CD8-positive, alpha-beta memory T cell (primary cell): ENCODE results near the gene PLEKHA1. TPM values are rescaled to one million over a fixed set of nuclear protein-coding genes. Genes with fewer than 3 reads are reported as not detected.

ENCODE experiments used
- CTCF ChIA-PET: fragments of 350-600 bp; sonication (Branson Sonifier 250); formaldehyde crosslinking; loops from one replicate; lab custom pipeline; 2021; ENCODE audit warnings: antibody characterized with exemption; lab: Charles Lee
- POLR2A ChIA-PET: fragments of 350-600 bp; sonication (Branson Sonifier 250); formaldehyde crosslinking; loops from one replicate; lab custom pipeline; 2021; ENCODE audit warnings: antibody characterized with exemption; lab: Charles Lee
- DNase-seq, 5 donors: peaks; one replicate each; pipeline versions ENCODE4 v3.0.0 to v3.0.0-alpha.2; 2020 to 2022; ENCODE audit warnings: mixed read lengths in 1 of 5
- H3K27ac ChIP-seq: one replicate; pipeline ENCODE4 v1.7.0; 2013; ENCODE audit warnings: low read depth, mild to moderate bottlenecking, low read length, moderate library complexity
- H3K27me3 ChIP-seq: 2 replicates; pipeline ENCODE4 v1.7.0; 2013; ENCODE audit warnings: low read length, mild to moderate bottlenecking; ENCODE audit not compliant: insufficient read depth, poor library complexity, severe bottlenecking
- H3K36me3 ChIP-seq: 2 replicates; pipeline ENCODE4 v1.7.0; 2013; ENCODE audit warnings: mild to moderate bottlenecking, low read length, moderate library complexity; ENCODE audit not compliant: insufficient read depth
- H3K4me1 ChIP-seq: 2 replicates; pipeline ENCODE4 v1.7.0; 2013; ENCODE audit warnings: mild to moderate bottlenecking, low read length, moderate library complexity; ENCODE audit not compliant: insufficient read depth
- H3K4me3 ChIP-seq: 2 replicates; pipeline ENCODE4 v1.7.0; 2013; ENCODE audit warnings: mild to moderate bottlenecking, low read length
- H3K9me3 ChIP-seq: 2 replicates; pipeline ENCODE4 v1.7.0; 2013; ENCODE audit warnings: mild to moderate bottlenecking, low read length
- H3K27ac Mint-ChIP-seq, 8 donors: one replicate each; pipeline ENCODE4 v1.8.0; 2020 to 2021; ENCODE audit warnings: mixed read lengths in 8 of 8, mild to moderate bottlenecking in 6 of 8, inconsistent platforms in 3 of 8, moderate library complexity in 3 of 8
- H3K27me3 Mint-ChIP-seq, 2 donors: one replicate each; pipeline ENCODE4 v1.8.0; 2020 to 2021; ENCODE audit warnings: mixed read lengths in 2 of 2, mild to moderate bottlenecking in 1 of 2, moderate library complexity in 1 of 2
- H3K36me3 Mint-ChIP-seq, 3 donors: one replicate each; pipeline ENCODE4 v1.8.0; 2020 to 2021; ENCODE audit warnings: mixed read lengths in 3 of 3, inconsistent platforms in 1 of 3, mild to moderate bottlenecking in 1 of 3
- H3K4me1 Mint-ChIP-seq, 3 donors: one replicate each; pipeline ENCODE4 v1.8.0; 2020 to 2021; ENCODE audit warnings: mixed read lengths in 3 of 3, inconsistent platforms in 1 of 3, mild to moderate bottlenecking in 1 of 3
- H3K4me3 Mint-ChIP-seq, 7 donors: one replicate each; pipeline ENCODE4 v1.8.0; 2020 to 2021; ENCODE audit warnings: mixed read lengths in 7 of 7, mild to moderate bottlenecking in 6 of 7, moderate library complexity in 4 of 7, inconsistent platforms in 2 of 7
- H3K9me3 Mint-ChIP-seq, 5 donors: one replicate each; pipeline ENCODE4 v1.8.0; 2020 to 2022; ENCODE audit warnings: mixed read lengths in 5 of 5, mild to moderate bottlenecking in 3 of 5, moderate library complexity in 2 of 5, inconsistent platforms in 1 of 5
- polyA plus RNA-seq: library from polyadenylated mRNA; unstranded; fragments of 300-500 nt; fragmentation: Illumina TruSeq; gene quantifications from one replicate; pipeline ENCODE4 v1.2.3, GENCODE V29; 2021
- total RNA-seq, 2 experiments: library from RNA; stranded (reverse); gene quantifications; one replicate each; pipeline ENCODE4 v1.2.3, GENCODE V29; 2021

Gene PLEKHA1
- total and polyA plus RNA-seq, 3 experiments from 2014 or later = 14.5 to 101 (median 16.8) TPM

- no peaks in the 10 kb centered on the region for H3K4me1 ChIP-seq
- H3K9me3 ChIP-seq = no peaks in the 10 kb centered on the region
- ChIA-PET CTCF (interaction anchor here (0.7 to 4.6 kb wide), 22 partner anchors 9 to 223 kb away, joined by 3 to 85 read pairs (median 5); partner anchors contain the start of gene PLEKHA1), POLR2A (no interaction called here)
- Mint-ChIP-seq H3K4me3 (no peak overlapping the region), H3K4me1 (peaks cover 0 to 9% (median 2%) of the 10 kb centered on the region in 3 donors), H3K36me3 (no peaks in the 10 kb centered on the region), H3K27ac (peak overlapping the region in 2 of 8 donors; percentile 8 to 77), H3K27me3 (peaks cover 3 to 11% of the 10 kb centered on the region in 2 donors), H3K9me3 (no peaks in the 10 kb centered on the region)
- DNase-seq = peak; percentile 38 to 74 (median 55)
- no peak overlapping the region for H3K4me3 ChIP-seq
- no peak overlapping the region for H3K27ac ChIP-seq
- H3K36me3 ChIP-seq = no peaks in the 10 kb centered on the region
- H3K27me3 ChIP-seq = no peaks in the 10 kb centered on the region
Measured at GRCh38 chr10:122342293-122343134, 32.0 kb upstream of the PLEKHA1 start.

- DNase-seq = no peak
- POLR2A ChIA-PET = no interaction called here
- Mint-ChIP-seq H3K36me3 (no peaks in the 10 kb centered on the region), H3K4me1 (peaks cover 0 to 9% (median 2%) of the 10 kb centered on the region in 3 donors), H3K4me3 (no peak overlapping the region), H3K9me3 (no peaks in the 10 kb centered on the region), H3K27ac (no peak overlapping the region), H3K27me3 (peaks cover 3% of the 10 kb centered on the region in 2 donors)
- H3K27ac ChIP-seq = no peak overlapping the region
- H3K9me3 ChIP-seq = no peaks in the 10 kb centered on the region
- H3K27me3 ChIP-seq = no peaks in the 10 kb centered on the region
- no peaks in the 10 kb centered on the region for H3K36me3 ChIP-seq
- H3K4me3 ChIP-seq = no peak overlapping the region
- no peaks in the 10 kb centered on the region for H3K4me1 ChIP-seq
- CTCF ChIA-PET = interaction anchor here (0.7 to 4.6 kb wide), 23 partner anchors 8 to 222 kb away, joined by 3 to 85 read pairs (median 5); partner anchors contain the start of gene PLEKHA1
Measured at GRCh38 chr10:122343135-122343800, 31.2 kb upstream of the PLEKHA1 start.

DNA sequence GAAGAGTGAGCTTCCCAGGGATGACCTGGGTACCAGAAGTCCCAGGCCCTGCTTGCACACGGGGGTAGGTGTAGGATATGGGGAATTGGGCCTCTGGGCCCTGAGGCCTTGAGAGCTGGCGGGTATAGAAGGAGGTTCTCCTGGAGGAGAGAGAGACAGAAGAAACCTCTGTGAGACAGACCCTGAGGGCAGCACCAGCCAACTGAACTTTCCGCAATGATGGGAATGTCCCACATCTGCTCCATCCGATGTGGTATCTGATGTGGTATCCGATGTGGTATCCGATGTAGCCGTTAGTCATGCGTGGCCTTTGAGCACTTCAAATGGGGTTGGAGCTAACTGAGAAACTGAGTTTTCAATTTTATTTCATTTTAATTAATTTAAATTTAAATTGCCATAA lies 30.6 kb upstream of the PLEKHA1 start:
- Histone ChIP-seq H3K27ac (no peak overlapping the region), H3K4me1 (no peaks in the 10 kb centered on the region), H3K9me3 (no peaks in the 10 kb centered on the region), H3K4me3 (no peak overlapping the region), H3K27me3 (no peaks in the 10 kb centered on the region), H3K36me3 (no peaks in the 10 kb centered on the region)
- ChIA-PET POLR2A (no interaction called here), CTCF (interaction anchor here (0.8 to 4.6 kb wide), 6 partner anchors 13 to 221 kb away, joined by 4 to 85 read pairs (median 10); no protein-coding TSS in a partner anchor)
- Mint-ChIP-seq H3K36me3 (no peaks in the 10 kb centered on the region), H3K4me1 (peaks cover 0 to 9% (median 2%) of the 10 kb centered on the region in 3 donors), H3K4me3 (no peak overlapping the region), H3K27ac (peak overlapping the region in 1 of 8 donors; percentile 26), H3K27me3 (peaks cover 3 to 4% of the 10 kb centered on the region in 2 donors), H3K9me3 (no peaks in the 10 kb centered on the region)
- no peak for DNase-seq

GRCh38 chr10:122344741-122345258 lies 29.7 kb upstream of the PLEKHA1 start:
- Histone ChIP-seq H3K27ac (no peak overlapping the region), H3K4me1 (no peaks in the 10 kb centered on the region), H3K27me3 (no peaks in the 10 kb centered on the region), H3K9me3 (no peaks in the 10 kb centered on the region), H3K36me3 (no peaks in the 10 kb centered on the region), H3K4me3 (no peak overlapping the region)
- Mint-ChIP-seq H3K27ac (peak overlapping the region in 1 of 8 donors; percentile 56), H3K36me3 (no peaks in the 10 kb centered on the region), H3K4me3 (no peak overlapping the region), H3K9me3 (no peaks in the 10 kb centered on the region), H3K4me1 (peaks cover 0 to 9% (median 2%) of the 10 kb centered on the region in 3 donors), H3K27me3 (peaks cover 0 to 6% of the 10 kb centered on the region in 2 donors)
- POLR2A ChIA-PET = no interaction called here
- CTCF ChIA-PET = interaction anchor here (0.6 to 4.6 kb wide), 5 partner anchors 46 to 221 kb away, joined by 3 to 85 read pairs (median 10); no protein-coding TSS in a partner anchor
- DNase-seq = no peak

GRCh38 chr10:122346326-122346950 lies 28.1 kb upstream of the PLEKHA1 start:
- no peaks in the 10 kb centered on the region for H3K4me1 ChIP-seq
- peaks cover 0 to 9% (median 2%) of the 10 kb centered on the region in 3 donors for H3K4me1 Mint-ChIP-seq
- no peaks in the 10 kb centered on the region for H3K36me3 Mint-ChIP-seq
- H3K9me3 ChIP-seq = no peaks in the 10 kb centered on the region
- H3K4me3 ChIP-seq = no peak overlapping the region
- H3K27me3 ChIP-seq = no peaks in the 10 kb centered on the region
- no peaks in the 10 kb centered on the region for H3K9me3 Mint-ChIP-seq
- H3K27ac Mint-ChIP-seq = peak overlapping the region in 1 of 8 donors; percentile 84
- POLR2A ChIA-PET = no interaction called here
- CTCF ChIA-PET = interaction anchor here (1.6 kb wide), 1 partner anchor 219 kb away, joined by 3 read pairs; no protein-coding TSS in a partner anchor
- no peak for DNase-seq
- H3K27me3 Mint-ChIP-seq = peaks cover 3 to 4% of the 10 kb centered on the region in 2 donors
- no peak overlapping the region for H3K27ac ChIP-seq
- H3K4me3 Mint-ChIP-seq = no peak overlapping the region
- no peaks in the 10 kb centered on the region for H3K36me3 ChIP-seq

DNA sequence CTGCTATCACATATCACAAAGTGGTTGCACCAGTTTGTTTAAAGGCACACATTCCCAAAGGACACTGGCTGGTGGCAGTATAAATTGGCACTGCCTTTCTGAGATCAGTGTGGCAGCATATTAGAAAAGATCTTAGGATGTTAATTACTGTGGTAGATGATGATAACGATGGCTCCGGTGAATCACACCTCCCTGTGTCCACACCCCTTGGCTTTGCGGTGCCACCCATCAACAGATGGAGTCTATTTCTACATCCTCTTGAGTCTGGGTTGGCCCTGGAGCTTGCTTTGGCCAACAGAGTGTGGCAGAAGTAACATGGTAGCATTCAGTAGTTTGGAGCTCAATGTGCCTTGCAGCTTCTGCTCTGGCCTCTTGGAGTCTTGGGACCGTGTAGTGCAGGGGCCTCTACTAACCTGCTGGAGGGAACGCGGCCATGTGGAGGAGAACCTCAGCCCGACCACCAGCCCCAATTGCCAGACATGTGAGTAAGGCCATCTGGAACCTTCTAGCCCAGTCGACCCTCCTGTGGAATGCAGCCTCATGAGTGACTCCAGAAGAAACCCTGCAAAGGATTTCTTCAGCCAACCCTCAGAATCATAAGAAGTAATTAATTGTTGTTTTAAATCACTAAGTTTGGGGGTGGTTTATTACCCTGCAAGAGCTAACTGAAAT lies 27.2 kb upstream of the PLEKHA1 start:
- Histone ChIP-seq H3K27ac (no peak overlapping the region), H3K4me3 (no peak overlapping the region), H3K27me3 (no peaks in the 10 kb centered on the region), H3K36me3 (no peaks in the 10 kb centered on the region), H3K9me3 (no peaks in the 10 kb centered on the region), H3K4me1 (no peaks in the 10 kb centered on the region)
- H3K36me3 Mint-ChIP-seq = no peaks in the 10 kb centered on the region
- DNase-seq = no peak
- no peak overlapping the region for H3K4me3 Mint-ChIP-seq
- peaks cover 4 to 7% of the 10 kb centered on the region in 2 donors for H3K27me3 Mint-ChIP-seq
- CTCF ChIA-PET = interaction anchor here (1.6 kb wide), 1 partner anchor 218 kb away, joined by 3 read pairs; no protein-coding TSS in a partner anchor
- POLR2A ChIA-PET = no interaction called here
- H3K9me3 Mint-ChIP-seq = no peaks in the 10 kb centered on the region
- peaks cover 0 to 6% (median 2%) of the 10 kb centered on the region in 3 donors for H3K4me1 Mint-ChIP-seq
- H3K27ac Mint-ChIP-seq = no peak overlapping the region

DNA sequence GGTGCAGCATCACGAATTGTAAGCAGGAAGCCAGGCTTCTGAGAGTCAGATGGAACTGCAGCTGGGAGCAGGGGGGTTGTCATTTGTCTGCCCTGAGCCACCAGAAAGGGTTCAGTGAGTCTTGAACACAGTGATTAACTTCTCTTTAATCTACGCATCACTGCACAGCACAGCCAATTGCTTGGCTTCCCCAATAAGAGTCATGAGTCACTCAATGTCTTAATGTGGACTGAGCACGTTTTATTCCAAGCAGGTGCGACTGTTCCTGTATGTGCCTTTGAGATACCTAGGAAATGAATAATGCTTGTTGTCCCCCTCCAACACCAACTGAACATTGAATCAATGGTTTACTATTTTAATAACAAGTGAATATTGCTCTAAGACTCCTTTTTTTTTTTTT lies 26.0 kb upstream of the PLEKHA1 start:
- no peak for DNase-seq
- ChIA-PET CTCF (no interaction called here), POLR2A (no interaction called here)
- H3K4me1 ChIP-seq = no peaks in the 10 kb centered on the region
- Mint-ChIP-seq H3K27me3 (peaks cover 7% of the 10 kb centered on the region in 2 donors), H3K36me3 (no peaks in the 10 kb centered on the region), H3K4me1 (peaks cover 0 to 2% (median 0%) of the 10 kb centered on the region in 3 donors), H3K27ac (no peak overlapping the region), H3K9me3 (no peaks in the 10 kb centered on the region), H3K4me3 (no peak overlapping the region)
- no peak overlapping the region for H3K27ac ChIP-seq
- H3K36me3 ChIP-seq = no peaks in the 10 kb centered on the region
- H3K4me3 ChIP-seq = no peak overlapping the region
- H3K9me3 ChIP-seq = no peaks in the 10 kb centered on the region
- no peaks in the 10 kb centered on the region for H3K27me3 ChIP-seq
